NAMALWA (cell line): ENCODE results near the gene CDK14.

Experiments used
- DNase-seq: peaks from one replicate; pipeline ENCODE4 v3.0.0-alpha.2; 2015; ENCODE audit warnings: low spot score

Gene CDK14

GRCh38 chr7:90595801-90596670 is at the start of gene CDK14:
TSS of gene CDK14 (plus strand) at chr7:90596321. CDS start at chr7:90596628, 307 bp downstream.
- DNase-seq, result peak; percentile 94

- no peak for DNase-seq
Measured at GRCh38 chr7:90551036-90551435, 45.1 kb upstream of the CDK14 start.

DNA sequence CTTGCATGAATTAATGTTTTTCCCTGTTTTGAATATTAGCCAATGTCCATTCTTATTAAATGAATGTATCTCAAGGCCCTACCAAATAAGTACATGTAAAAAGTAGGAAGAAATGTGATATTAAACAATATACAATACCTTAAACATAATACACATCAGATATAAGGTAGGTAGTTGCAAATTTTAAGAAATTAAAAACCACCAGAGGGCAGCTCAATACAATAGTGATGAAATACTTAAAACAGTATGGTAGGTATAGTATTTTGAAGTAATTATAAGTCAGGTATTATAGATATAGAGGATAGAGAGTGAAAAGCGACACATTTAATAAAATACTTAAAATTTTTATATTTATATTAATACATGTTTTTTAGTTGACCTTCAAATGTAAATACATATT is 43.6 kb upstream of the CDK14 start:
- DNase-seq, result peak; percentile 35

DNA sequence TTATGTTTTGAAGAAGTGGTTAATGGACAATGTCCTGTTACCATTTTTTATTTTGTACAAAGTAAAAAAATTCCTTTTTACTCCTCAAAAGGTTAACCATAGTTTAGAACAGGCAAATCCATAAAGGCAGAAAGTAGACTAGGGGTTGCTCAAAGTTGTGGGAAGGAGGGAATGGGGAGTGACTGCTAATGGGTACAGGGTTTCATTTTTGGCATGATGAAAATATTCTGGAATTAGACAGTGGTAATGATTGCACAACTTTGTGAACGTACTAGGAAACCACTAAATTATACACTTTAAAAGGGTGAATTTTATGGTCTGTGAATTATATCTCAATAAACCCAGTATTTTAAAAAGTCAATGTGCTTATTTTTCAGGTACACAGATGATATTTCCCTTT is 35.4 kb upstream of the CDK14 start:
- no peak for DNase-seq

DNA sequence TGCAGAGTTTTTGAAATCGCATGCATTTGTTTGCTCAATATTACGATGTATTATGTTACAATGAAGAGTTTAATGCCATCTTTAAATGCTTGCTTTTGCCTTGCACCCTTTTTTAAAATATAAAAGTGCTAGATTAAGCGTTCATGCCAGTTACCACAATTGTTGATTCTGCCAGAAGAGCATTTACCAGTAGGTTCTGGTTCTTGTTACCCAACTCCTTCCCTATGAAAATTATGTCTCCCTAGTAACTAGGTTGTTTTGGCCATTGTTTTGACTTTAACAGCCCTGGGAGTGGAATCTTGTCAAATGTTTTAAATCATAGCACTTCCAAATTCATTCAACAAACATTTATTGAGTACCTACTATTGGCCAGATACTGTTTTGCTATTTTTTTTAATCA is 32.8 kb upstream of the CDK14 start:
- DNase-seq, result no peak

DNA sequence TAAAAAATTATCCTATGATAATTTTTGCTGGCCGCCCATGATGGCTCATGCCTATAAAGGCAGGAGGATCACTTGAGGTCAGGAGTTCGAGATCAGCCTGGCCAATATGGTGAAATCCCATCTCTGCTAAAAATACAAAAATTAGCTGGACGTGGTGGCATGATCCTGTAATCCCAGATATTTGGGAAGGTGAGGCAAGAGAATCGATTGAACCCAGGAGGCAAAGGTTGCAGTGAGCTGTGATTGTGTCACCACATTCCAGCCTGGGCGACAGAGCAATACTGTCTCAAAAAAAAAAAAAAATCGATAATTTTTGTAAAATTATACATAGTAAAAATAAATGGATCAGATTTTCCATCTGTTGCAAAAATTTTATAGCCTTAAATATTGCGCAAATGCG is 31.7 kb upstream of the CDK14 start:
- no peak for DNase-seq

- DNase-seq, result no peak
Measured at GRCh38 chr7:90568213-90568612, 27.9 kb upstream of the CDK14 start.

DNA sequence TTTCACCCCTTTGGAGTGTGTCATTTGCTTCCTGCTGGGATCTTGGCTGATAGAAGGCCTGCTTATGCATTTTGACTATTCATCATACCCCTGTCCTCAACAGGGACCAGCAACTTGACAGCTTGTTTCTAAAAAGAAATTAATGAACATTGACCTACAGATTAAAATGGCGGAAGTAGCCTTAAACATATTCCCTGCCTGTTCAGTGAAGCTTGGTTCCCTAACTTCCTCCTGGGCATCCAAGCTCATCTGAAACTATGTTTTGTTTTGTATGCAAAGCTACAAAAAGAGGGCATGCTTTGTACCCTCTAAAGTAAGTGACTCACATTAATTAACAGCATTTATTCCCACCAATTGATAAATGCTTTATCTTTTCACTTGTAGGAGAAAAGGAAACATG is 26.8 kb upstream of the CDK14 start:
- peak; percentile 46 for DNase-seq

DNA sequence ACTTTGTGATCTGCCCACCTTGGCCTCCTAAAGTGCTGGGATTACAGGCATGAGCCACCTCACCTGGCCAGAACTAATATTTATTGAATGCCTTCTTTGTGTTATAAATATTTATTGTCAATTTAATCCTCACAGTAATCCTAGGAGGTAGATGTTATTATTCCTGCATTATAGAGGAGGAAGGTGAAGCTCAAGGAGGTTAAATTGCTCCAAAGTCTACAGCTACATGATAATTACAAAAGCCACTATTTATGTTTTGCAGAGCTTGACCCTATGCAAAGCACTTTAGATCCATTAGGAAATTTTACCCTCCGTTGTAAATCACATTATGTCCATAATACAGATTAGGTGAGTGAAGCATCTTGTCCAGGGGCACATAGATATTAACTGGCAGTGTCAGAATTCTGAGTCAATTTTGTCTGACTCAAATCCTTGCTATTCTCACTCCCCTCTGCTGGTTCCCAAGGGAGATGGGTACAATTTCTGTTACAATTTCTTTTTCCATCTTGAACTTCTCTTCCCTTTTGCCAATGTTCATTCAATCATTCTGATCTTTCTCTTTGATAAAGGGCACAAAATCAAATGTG is 25.7 kb upstream of the CDK14 start:
- DNase-seq, result no peak

- DNase-seq, result no peak
Measured at GRCh38 chr7:90574146-90574819, 21.8 kb upstream of the CDK14 start.

- no peak for DNase-seq
Measured at GRCh38 chr7:90574820-90575187, 21.3 kb upstream of the CDK14 start.

- no peak for DNase-seq
Measured at GRCh38 chr7:90579181-90579688, 16.9 kb upstream of the CDK14 start.

GRCh38 chr7:90580051-90580450 is 16.1 kb upstream of the CDK14 start:
- no peak for DNase-seq

DNA sequence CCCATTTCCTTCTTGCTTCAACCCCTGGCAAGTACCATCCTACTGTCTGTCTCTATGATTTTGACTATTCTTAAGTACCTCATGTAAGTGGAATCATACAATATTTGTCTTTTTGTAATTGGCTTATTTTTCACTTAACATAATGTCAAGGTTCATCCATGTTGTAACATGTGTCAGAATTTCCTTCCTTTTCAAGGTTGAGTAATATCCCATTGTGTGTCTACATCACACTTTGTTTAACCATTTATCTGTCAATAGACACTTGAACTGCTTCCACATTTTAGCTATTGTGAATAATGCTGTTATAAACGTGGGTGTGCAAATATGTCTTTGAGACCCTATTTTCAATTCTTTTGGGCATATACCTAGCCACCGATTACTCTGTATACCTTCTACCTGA is 14.0 kb upstream of the CDK14 start:
- no peak for DNase-seq

- no peak for DNase-seq
Measured at GRCh38 chr7:90584378-90584777, 11.7 kb upstream of the CDK14 start.

DNA sequence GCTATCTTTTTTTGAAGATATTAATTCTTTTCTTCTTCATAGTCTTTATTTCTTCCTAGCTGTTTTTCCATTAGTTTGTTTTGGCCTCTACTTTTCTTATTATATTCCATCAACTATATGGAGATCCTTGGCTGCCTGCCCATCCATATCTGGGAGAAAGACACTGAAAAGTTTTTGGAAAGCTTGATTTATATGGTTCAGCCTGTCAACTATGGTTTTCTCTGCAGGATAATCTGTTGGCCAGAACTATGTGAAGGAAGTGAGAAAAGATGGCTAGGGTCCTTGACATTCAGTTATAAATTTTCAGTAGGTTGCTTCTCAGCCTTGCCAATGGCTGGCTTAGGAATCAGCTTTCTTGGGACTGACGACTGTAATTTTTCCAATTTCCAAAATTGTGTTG is 10.0 kb upstream of the CDK14 start:
- DNase-seq, result no peak

DNA sequence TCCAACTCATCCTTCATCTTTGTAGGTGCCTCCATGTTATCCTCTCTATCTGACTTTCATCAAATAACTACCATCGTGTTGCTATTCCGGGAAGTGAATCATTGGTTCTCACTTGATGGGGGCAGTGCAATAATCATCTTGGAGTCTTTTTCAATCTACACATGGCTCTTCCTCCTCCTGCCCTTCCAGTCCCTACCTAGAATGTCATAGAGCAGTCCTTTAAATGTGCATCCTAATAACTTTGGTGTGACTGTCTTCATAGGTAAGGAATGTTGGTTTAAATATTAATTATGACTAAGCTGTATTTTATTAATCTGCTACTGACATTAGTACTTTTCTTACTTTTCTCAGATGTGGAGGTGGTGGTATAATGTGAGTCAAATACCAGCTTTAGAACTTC is 8.4 kb upstream of the CDK14 start:
- no peak for DNase-seq

GRCh38 chr7:90592033-90592432 is 4.1 kb upstream of the CDK14 start:
- no peak for DNase-seq

DNA sequence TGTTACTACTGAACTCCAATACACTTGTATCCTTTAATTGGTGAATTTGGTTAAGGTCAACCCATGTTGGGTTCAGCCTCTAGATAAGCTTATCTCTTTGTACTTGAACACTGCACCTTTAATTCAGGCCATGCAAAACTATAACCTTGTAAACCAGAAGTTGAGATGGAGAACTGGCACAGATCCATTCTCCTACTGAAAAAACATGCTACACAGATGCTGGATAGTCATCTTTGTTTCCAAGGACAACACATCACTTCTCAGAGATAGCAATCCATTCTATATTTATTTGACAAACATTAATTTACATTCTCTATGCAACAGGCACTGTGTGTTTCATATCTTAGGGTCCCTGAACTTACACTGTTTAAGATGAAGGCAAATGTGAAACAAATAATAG is 2.9 kb upstream of the CDK14 start:
- no peak for DNase-seq

DNA sequence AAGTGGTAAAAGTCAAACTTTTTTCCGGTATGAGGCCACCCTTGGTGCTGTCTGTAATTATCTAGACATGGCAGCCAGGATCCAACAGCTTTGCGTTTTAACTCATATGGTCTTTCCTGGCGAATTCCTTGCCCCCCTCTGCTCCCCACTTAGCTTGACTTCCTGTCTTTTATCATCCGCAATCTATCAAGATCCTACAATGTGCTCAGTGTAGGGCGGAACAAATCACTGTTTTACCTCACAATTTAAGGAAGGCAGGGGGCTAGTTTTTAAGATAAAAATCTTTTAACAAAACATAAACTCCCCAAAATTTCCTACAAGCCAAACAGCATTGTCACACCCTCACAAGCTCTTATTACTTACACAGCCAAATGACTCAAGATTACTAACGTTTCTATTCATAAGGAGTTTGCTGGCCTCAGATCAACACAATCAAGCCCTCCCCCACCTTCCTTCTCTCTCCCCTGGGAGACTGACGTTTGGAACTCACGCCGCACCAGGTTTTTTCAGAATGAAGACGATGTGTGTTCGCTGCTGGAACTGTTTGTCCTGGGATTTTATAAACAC is 1.3 kb upstream of the CDK14 start:
- DNase-seq, result peak; percentile 28

- DNase-seq, result no peak
Measured at GRCh38 chr7:90595342-90595800, 750 bp upstream of the CDK14 start.
